Measurements from ENCODE around the gene MAPK10.
"Not testable (repeated sequence)": the region's sequence is repeated elsewhere in the genome, so short reads cannot be mapped to it uniquely, and the experiment has no call there.

Gene MAPK10

DNA sequence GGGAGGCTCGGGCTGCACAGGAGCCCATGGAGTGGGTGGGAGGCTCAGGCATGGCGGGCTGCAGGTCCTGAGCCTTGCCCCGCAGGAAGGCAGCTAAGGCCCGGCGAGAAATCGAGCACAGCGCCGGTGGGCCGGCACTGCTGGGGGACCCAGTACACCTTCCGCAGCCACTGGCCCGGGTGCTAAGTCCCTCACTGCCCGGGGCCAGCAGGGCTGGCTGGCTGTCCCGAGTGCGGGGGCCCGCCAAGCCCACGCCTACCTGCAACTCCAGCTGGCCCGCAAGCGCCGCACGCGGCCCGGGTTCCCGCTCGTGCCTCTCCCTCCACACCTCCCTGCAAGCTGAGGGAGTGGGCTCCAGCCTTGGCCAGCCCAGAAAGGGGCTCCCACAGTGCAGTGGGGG, 338.2 kb downstream of the MAPK10 start:
- not testable (repeated sequence) for DNase-seq

GRCh38 chr4:86019906-86020305, 339.9 kb downstream of the MAPK10 start:
- DNase-seq = no peak

GRCh38 chr4:86019362-86019761, 340.5 kb downstream of the MAPK10 start:
- no peak for DNase-seq

- no peak for DNase-seq
Measured at GRCh38 chr4:86015412-86016350, 344.2 kb downstream of the MAPK10 start.

DNA sequence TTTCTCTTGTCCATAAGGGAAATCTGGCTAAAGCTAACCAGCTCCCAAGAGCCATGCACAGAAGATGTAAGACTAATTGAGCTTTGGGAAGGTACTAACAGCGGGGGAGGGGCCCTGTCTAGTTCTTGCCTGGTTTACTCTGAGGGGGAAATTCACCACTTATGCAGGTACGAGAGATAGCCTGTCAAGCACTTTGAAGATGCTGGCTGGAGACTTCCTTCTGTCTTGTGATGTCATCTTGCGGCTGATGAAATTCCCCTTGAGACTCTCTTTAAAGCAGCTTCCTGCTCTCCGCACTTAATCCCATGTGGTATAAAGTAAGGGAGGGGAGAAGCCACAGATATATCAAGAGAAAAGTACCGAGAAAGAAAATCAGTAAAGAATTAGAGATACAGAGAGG, 345.3 kb downstream of the MAPK10 start:
- no peak for DNase-seq

- DNase-seq = no peak
Measured at GRCh38 chr4:86013621-86014020, 346.2 kb downstream of the MAPK10 start.

GRCh38 chr4:86011117-86011516, 348.7 kb downstream of the MAPK10 start:
- no peak for DNase-seq

DNA sequence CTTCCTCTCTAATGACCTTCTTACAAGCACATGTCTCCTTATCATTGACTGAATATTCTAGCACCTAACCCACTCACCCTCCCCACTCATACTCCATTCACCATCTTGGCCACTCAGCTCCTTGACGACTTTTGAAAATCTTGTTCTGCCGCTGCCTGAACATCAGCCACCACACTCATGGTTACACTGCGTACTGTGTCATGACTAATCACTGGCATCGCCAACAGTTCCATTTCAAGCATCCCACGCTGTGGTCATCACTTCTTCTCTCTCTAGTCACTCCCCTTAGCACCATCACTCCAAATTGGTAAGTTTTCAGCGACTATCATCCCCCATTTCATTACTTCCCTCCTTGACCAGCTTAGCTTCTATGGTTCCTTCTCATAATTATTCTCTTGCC, 352.8 kb downstream of the MAPK10 start:
- DNase-seq = no peak

- no peak for DNase-seq
Measured at GRCh38 chr4:86006057-86006456, 353.8 kb downstream of the MAPK10 start.

GRCh38 chr4:86004030-86004429, 355.8 kb downstream of the MAPK10 start:
- DNase-seq = no peak

DNA sequence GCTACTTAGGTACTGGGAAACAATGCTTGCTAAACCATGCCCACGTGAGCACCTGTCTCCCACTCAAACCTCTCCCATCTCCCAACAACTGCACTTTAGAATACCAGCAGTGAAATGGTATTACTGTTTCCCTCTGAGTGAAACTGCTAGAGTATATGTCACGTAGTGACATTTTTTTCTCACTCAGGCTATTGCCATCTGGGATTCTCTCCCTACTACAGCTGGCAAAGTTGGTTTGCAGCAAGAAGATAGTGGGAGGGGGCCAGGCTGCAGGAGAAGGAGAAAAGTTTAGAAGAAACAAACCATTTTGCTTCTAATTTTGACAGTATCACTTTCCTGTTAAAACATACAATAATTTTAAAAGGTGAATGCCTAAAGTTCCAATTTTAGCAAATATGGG, 358.3 kb downstream of the MAPK10 start:
- DNase-seq = no peak

- no peak for DNase-seq
Measured at GRCh38 chr4:85995361-85995760, 364.5 kb downstream of the MAPK10 start.

DNA sequence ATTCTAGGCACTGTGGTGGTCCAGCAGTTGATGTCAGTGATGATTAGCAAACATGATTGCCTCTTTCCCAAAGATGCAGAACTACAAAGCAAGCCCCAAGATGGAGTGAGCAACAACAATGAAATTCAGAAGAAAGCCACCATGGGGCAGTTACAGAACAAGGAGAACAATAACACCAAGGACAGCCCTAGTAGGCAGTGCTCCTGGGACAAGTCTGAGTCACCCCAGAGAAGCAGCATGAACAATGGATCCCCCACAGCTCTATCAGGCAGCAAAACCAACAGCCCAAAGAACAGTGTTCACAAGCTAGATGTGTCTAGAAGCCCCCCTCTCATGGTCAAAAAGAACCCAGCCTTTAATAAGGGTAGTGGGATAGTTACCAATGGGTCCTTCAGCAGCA, 365.3 kb downstream of the MAPK10 start:
- no peak for DNase-seq

- DNase-seq = no peak
Measured at GRCh38 chr4:85993641-85994040, 366.2 kb downstream of the MAPK10 start.

- DNase-seq = no peak
Measured at GRCh38 chr4:85986266-85986665, 373.6 kb downstream of the MAPK10 start.

GRCh38 chr4:85979276-85979675, 380.6 kb downstream of the MAPK10 start:
- DNase-seq = no peak

GRCh38 chr4:85970535-85970934, 389.3 kb downstream of the MAPK10 start:
- no peak for DNase-seq

DNA sequence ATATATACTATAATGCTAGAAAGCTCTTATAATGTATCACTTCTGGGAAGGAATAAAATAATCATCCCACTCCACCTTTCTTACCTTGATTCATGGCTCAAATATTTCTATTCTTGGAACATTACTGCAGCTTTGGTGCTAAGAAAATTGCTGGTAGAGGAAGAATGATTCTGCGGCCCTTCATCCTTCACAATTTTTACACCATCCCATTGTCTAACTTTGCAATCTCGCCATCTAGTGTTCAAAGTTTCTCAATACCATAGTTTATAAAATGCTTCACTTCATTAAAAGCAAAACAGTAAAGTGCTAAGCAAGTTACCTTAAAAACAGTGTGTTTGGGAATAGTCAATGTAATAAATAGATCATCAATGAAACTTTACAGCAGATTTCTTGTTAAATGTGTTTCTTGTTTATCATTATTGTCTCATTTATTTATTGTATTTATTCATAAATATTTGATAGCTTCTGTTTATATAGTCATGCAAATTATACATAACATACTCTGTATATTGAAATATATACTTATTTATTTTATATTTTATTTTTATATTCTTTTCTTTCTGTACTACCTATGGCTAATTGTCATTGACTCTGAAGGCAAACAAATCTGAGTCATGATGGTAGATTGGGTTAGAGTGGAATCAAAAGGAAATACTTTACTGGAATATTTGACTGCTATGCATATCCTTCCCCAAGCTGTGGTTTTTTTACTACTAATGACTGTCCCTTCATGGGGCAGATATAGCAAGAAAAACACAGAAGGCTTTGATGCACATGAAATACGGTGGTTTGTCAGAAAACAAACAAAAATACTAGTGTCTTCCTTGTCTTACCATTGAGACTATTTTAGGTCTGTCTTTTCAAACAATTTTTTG, 390.7 kb downstream of the MAPK10 start:
- no peak for DNase-seq

GRCh38 chr4:85967872-85968271, 392.0 kb downstream of the MAPK10 start:
- no peak for DNase-seq

DNA sequence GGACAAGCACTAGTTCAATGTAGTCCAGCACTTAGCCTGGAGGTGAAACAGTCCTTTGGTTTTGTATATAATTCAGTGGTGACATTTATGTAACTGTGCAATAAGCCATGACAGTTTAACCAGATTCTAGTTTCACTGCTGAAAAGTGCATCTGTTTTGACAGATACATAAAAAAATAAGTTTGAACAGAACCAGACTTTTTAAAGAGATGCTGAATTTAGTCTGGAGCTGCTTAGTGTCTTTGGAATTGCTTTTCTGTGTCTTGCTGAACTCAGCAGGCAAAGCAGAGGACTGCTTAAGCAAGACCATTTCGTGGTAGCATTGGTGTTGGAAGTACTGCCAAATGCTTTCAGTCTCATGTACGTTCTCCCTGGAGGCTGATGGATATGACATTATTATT, 393.5 kb downstream of the MAPK10 start:
- no peak for DNase-seq

DNA sequence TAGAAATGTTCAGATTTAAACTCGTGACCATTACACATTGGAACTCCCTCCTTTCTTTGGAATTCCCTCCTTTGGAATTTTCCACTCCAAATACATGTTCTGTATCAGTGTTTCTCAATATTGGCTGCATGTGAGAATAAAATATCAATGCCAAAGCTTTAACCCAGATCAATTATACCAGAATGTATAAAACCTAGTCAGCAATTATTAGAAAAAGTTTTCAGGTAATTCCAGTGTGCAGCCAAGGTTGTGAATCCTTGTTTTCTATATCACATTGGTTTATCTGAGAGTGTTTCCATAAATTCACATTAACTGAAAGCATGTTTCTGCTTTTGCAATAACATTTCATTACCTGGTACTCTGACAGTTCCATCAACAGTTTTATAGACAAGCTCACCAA, 394.3 kb downstream of the MAPK10 start:
- no peak for DNase-seq

DNA sequence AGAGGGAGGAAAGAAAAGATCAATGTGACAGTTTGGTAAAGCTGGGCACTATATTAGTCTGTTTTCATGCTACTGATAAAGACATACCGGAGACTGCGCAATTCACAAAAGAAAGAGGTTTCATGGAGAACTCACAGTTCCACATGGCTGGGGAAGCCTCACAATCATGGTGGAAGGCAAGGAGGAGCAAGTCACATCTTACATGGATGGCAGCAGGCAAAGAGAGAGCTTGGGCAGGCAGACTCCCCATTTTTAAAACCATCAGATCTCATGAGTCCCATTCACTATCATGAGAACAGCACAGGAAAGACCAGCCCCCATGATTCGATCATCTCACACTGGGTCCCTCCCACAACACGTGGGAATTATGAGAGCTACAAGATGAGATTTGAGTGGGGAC, 394.8 kb downstream of the MAPK10 start:
- not testable (repeated sequence) for DNase-seq

DNA sequence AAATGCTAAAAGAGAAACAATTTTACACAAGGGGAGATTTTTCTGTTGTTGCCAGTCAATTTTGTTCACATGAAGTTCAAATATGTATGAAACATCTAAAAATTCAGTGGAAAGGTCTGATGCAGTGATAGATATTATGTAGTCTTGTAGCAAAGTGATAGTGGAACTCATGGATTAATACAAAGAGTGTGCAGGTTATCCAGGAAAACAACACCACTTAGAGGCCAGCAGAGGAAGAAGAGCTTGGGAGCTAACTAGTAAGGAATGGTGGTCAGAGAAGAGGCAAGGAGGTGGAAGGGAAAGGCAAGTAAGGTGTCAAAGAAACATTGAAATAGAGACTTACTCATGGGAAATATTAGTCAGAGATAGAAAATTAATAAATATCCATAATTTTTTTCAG, 395.6 kb downstream of the MAPK10 start:
- DNase-seq = no peak

GRCh38 chr4:85963231-85963630, 396.6 kb downstream of the MAPK10 start:
- no peak for DNase-seq
